Measurements from ENCODE around the gene DCXR. TPM values are rescaled to one million over a fixed set of nuclear protein-coding genes. Genes with fewer than 3 reads are reported as not detected.

The DCXR gene
- total and polyA plus RNA-seq, 2 donors (not counting 3 experiments of a cell fraction or from before 2014, with no cell fraction given): 93.0 to 178 TPM

DNA sequence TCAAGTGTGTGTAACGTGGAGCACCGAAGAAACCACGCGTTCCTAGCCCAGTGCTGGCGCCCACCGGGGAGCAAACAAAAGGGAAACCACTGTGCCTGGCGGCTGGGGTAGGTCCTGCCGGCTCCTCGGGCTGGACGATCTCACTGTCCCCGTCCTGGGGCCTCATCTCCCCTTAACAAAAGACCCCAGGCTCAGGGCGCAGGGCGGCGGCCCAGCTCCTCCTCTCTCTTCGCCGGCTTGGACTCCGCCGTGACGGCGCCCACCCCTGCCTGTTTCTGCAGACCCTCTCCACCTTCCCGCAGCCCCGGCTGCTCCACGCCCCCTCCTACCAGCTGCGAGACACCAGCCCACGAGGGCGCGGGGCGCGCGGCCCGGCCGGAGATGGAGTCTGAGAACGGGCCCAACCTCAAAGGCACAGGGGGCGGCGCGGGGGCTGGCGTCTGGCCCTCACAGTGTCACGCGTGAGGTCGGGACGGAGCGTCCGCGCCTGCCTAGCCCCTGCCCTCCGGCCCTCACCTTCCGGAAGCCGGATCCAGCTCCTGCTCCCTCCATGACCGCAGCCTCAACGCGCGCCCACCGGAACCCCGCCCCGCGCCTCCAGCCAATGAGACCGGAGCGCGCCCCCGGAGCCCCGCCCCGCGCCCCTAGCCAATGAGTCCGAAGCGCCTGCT, 15.1 kb downstream of the DCXR start, which contains the start of gene CENPX:
Gene CENPX, minus strand, starts transcription at position 569 of the 671 bp plus-strand sequence. Its CDS starts 17 bp downstream, at position 552.
- Histone ChIP-seq H3K36me3 (ENCODE audit: control insufficient read depth in 2 of 2, extremely low read depth in 1 of 2, insufficient read depth in 2 of 2, low read length in 2 of 2) (no peaks in the 10 kb centered on the region), H3K4me1 (ENCODE audit: control insufficient read depth, extremely low read depth, insufficient read depth, low read length) (peaks cover 12% of the 10 kb centered on the region), H3K27me3 (ENCODE audit: control insufficient read depth in 2 of 2, insufficient read depth in 2 of 2, low read length in 2 of 2) (no peaks in the 10 kb centered on the region), H3K79me2 (ENCODE audit: control insufficient read depth, insufficient read depth, low read length) (peaks cover 5% of the 10 kb centered on the region), H3K4me2 (ENCODE audit: insufficient read depth, low read length) (peak within 1 kb of the TSS; percentile 70), H3K9ac (replicated peaks; ENCODE audit: extremely low read depth, insufficient read depth, low read length) (peak within 1 kb of the TSS; percentile 61), H3K9me3 (replicated peaks; ENCODE audit: control insufficient read depth, insufficient read depth, low read length) (no peaks in the 10 kb centered on the region), H3K27ac (ENCODE audit: insufficient read depth, low read depth, low read length) (peak within 1 kb of the TSS; percentile 21), H4K20me1 (replicated peaks; ENCODE audit: control insufficient read depth, extremely low read depth, insufficient read depth, low read length) (no peaks in the 10 kb centered on the region), H3K9me1 (replicated peaks; ENCODE audit: control insufficient read depth, extremely low read depth, insufficient read depth, low read length) (no peaks in the 10 kb centered on the region), H2AFZ (ENCODE audit: low read depth, low read length) (peak within 1 kb of the TSS; percentile 78), H3K4me3 (replicated peaks in 1 of 3; ENCODE audit: insufficient read depth in 1 of 3, low read depth in 1 of 3, low read length in 3 of 3) (peak within 1 kb of the TSS; percentile 50 to 70 (median 60))
- TSS peak; percentile 14 for BruUV-seq (replicated peaks)
- DNase-seq (ENCODE audit: low read depth, low spot score) (no peak), FAIRE-seq (no peak)
- TF ChIP-seq POLR2A (IDR thresholded peaks at IDR 0.05; ENCODE audit: low read depth, low read length): peak; percentile 66
- TF ChIP-seq POLR2AphosphoS5 (IDR thresholded peaks at IDR 0.05; ENCODE audit: insufficient read depth, low read depth, low read length): peak; percentile 59
- TF ChIP-seq GATA2 (IDR thresholded peaks at IDR 0.05; ENCODE audit: insufficient read depth, insufficient read length, low read depth, low read length): no peak
- TF ChIP-seq EZH2 (IDR thresholded peaks at IDR 0.05; ENCODE audit: borderline replicate concordance, low read depth, low read length, severe bottlenecking): no peak
- TF ChIP-seq, protein P1, sequence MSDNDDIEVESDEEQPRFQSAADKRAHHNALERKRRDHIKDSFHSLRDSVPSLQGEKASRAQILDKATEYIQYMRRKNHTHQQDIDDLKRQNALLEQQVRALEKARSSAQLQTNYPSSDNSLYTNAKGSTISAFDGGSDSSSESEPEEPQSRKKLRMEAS (IDR thresholded peaks at IDR 0.05; ENCODE audit: insufficient read depth, insufficient read length): no peak
- TF ChIP-seq MYC (IDR thresholded peaks at IDR 0.05; ENCODE audit: low read depth, low read length): no peak
- dilution Hi-C loops (cut with MboI; ENCODE audit: extremely low pct_ligation_motif_present, low sequenced_read_pairs) (no loop called here), intact Hi-C loops (cut with micrococcal nuclease) (loop anchor here (1.0 to 10.0 kb wide), 6 partner anchors 45 to 192 kb away; partner anchors contain the start of genes ASPSCR1, CCDC57, FASN and MAFG)
- ChIA-PET POLR2A (interaction anchor here (0.7 kb wide), 1 partner anchor 207 kb away, joined by 7 read pairs; no protein-coding TSS in a partner anchor), CTCF (interaction anchor here (1.0 to 9.1 kb wide), 11 partner anchors 8 to 214 kb away, joined by 3 to 345 read pairs (median 6); partner anchors contain the start of genes ARHGDIA, DCXR, NOTUM and RAC3)

Data from endothelial cell of umbilical vein (primary cell).